HG03039 (cell line): ENCODE measurements around the gene NTNG2.

Experiments
- ATAC-seq: cut with Tn5 transposase; IDR thresholded peaks from one replicate; pipeline ENCODE4 v1.9.1; 2021; ENCODE audit warnings: mild to moderate bottlenecking, moderate library complexity; ENCODE audit not compliant: unreplicated experiment

The NTNG2 gene

DNA sequence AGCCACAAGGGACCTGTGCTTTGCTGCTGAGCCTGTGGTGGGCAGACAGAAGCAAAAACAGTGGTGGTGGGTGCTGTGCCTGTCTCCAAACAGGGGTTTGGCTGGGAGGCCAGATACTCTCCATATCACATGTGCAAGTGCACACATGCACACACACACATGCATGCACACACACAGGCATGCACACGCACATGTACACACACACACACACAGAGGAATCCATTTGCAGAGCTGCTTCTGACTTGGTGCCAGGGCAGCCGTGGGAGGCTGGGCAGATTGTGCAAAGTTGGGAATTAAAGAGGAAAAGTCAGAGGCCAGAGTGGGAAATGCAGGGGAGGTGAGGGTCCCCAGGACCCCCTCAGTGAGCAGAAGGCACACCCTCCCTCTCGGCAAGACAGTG, 71.3 kb downstream of the NTNG2 start:
- no peak for ATAC-seq

DNA sequence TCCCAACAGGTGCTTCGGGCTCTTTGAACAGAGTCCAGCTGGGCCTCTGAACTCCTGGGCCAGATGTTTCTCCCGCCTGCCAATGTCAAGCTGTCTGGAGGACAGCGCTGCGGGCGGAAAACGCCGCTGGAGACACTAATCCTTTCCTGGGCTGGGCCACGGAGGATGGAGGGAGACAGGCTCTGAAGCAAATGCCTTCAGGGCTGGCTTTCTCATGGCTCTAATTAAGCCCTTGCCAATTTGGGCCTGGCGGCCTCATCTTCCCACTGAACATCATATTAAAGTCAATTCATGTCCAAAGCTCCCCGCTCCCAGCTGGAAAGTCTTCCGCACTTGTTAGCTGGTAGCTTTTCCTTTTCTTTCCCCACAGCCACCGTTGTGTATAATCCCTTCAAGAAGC, 72.7 kb downstream of the NTNG2 start:
- no peak for ATAC-seq

DNA sequence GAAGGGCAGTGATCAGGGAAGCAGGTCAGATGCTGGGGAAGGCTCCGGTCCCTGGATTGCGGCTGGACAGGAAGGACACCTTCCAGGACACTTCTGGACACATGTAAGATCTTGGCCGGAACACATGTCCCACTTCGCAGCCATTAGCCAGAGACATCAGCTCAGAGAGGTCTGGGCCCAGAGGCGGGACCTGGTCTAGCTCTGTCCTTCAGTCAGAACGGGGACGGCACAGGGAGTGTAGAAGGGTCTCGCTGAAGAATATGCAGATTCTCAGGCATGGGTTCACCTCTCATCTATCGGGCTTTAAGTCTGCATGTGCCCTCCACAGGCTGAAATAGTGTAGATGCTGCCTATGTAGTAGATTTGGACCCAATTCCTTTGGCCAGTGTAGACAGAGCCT, 73.3 kb downstream of the NTNG2 start:
- ATAC-seq: no peak

DNA sequence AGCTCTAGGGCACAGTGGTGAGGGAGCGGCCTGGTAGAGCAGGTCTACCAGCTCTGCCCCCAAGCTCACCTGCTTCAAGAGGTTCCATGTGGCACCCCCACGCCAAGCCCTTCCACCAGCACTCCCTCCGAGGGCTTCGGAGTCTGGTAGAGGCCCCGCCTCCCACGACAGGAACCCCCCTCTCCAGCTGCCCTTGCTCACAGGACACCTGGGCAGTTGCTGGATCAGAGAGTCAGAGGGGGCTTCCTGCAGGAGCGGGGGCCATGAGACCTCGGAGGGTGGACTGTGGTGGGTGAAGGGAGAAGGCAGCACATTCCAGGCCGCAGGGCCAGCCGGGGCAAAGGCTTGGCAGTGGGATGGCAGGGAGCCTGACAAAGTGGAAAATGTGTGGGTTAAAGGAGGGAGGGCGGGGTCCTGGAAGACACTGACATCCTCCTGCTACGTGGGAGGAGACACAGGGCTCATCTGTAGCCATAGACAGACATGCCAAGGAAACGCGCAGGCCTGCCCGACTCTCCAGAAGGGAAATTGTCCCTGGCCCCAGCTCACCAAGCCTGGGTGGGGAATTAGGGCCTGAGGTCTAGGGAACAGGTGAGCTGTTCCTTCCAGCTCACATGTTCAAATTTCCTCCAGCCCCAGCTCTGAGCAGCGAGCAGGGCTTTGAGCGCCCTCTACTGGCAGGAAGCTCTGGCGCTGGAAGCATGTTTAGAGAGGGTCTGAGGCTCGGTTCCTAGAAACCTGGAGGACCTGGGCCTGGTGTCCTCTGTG, 74.2 kb downstream of the NTNG2 start:
- no peak for ATAC-seq

DNA sequence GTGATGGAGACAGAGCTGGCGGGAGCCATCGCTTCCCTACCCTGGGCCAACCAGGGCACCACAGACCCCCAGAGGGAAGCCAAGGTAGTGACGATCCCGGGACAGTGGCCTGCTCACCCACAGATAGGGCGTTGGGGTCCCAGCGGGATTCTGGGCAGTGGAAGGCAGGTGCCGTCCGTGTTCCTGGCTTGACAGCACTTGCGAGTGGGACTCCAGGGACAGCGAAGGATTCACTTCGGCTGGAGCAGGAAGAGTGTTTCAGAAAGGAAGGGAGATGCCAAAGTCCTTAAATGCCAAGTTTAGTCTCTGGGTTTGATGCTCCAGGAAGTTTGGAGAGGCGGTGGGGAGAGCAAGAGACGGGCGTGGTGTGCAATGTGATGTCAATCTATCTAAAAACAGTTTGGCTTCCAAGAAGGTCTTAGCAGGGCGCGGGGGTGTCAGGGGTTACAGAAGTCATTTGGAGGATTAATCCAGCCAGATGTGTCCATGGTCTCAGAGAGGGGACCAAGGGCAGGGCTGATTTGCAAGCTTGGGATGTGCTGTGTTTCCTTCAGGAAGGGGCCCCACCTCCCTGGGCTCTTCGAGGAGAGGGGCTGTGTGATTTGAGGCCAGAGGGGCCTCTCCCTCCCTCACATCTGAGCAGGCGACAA, 74.9 kb downstream of the NTNG2 start:
- no peak for ATAC-seq

DNA sequence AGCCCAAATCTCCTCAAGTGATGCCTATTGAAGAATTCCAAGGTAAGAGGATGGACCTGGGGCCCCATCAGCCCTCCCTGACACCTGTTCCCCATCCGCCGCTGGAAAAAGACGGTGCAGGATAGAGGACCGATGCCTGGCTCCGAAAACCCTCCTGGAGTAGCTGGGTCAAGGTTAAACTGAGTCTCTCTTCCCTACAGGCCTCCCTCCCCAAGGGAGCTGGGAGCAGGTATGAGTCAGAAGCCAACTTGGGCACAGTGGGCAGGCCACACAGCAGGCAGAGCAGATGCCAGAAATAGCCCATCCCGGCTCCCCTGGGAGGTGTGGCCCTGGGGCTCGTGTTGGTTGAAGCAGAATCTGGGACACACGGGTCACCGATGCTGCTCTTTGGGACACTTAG, 75.6 kb downstream of the NTNG2 start:
- no peak for ATAC-seq

DNA sequence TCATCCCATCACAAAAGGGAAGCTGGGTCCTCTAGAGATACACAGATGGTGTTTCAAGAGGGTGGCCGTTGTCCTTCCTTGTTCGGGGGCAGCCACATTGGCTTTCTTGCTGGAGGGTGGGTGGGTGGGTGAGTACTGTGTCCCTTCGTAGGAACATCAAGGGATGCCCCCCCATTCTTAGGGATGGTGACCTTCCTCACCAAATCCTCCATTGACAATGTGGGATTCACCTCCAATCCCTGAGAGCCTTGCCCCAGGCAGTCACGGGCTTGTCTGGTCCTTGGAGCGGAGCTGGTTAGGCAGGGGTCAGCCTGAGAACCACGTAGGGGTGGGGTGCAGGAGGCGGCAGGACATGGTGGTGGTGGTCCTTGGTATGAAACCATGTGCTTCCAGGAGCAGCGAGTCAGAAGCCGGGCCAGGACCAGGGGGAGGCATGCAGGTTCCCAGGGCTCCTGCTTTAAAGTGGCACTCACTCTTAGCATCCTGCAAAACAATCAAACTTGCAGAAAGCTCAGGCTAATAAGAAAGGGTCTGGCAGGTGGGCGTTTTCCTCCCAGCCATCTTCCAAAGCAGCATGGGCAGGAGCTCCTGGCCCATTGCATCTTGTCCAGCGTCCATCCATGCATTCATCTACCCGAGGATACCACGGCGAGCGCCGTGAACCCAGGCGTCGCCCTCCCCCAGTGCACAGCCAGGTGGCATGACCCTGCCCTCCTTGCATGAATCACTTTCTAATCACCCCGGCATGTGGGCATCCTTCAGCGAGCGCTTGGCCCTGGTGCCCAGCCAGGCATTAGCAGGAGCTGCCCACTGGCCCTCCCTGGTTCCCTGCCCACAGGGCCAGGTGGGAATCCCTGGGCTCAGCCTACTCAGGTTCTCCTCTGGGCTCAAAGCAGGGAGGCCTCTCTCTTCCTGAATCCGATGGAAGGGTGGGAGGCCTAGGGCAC, 76.4 kb downstream of the NTNG2 start:
- no peak for ATAC-seq

DNA sequence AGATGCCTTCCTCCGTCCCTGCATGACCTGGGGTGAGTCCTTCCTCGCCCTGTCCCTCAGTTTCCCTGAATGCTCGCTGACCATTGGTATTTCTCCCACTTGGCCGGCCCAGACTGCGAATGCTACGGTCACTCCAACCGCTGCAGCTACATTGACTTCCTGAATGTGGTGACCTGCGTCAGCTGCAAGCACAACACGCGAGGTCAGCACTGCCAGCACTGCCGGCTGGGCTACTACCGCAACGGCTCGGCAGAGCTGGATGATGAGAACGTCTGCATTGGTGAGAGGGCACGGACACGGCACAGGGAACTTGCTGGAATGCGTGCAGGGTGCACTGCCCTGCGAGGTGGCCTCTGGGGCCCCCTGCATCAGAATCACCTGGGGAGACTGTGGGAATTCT, 77.1 kb downstream of the NTNG2 start:
- ATAC-seq: no peak

DNA sequence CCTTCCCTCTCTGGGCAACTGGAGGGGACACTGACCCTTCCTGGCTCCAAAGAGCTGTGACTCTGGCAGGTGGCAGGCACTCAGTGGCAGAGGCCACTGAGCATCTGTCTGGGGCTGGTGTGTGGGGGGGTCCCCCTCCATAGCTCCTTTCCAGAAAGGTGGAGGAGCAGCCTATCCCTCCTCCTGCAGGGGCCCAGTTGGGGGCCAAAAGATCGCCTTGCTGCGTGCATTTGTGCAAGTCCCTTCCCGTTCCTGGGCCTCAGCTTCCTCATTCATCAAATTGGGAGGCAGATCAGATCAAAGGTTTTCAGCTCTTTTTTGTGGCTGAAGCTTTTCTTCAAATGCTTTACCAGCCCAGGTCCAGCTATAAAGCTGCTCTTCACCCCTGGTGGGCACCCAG, 77.7 kb downstream of the NTNG2 start:
- no peak for ATAC-seq

DNA sequence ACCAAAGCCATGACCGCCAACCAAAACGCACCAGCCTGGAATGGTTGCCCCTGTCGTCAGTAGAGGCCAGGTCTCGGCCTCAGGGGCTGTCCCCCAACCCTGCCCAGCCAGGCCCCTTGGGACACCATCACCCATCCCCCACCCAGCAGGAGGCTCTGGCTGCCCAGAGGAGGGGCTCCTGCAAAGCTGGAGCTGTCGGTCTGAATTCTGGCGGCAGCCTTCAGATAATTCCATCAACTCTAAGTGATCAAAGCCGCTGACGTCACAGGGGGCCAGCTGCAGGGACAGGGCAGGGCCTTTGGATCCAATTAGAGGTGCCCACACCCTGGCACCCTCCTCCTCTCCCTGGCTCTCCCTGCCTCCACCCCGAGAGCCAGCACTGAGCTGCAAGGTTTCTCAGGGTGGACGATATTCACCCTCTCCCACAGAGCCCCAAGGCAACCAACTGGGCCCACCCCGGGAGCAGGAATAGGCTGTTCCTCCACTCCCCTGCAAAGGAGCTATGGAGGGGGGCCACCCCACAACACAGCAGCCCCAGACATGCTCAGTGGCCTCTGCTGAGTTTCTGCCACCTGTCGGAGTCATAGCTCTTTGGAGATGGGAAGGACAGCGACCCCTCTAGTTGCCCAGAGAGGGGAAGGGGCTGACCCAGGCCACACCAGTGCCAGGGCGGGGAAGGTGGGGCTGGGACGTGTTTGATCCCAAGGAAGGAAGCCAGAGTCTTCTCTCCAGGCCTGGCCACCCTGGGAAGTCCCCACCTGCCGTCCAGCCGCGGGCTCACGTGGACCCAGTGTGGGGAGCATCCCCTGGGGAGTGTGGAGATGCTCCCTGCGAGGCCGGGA, 78.4 kb downstream of the NTNG2 start:
- no peak for ATAC-seq

DNA sequence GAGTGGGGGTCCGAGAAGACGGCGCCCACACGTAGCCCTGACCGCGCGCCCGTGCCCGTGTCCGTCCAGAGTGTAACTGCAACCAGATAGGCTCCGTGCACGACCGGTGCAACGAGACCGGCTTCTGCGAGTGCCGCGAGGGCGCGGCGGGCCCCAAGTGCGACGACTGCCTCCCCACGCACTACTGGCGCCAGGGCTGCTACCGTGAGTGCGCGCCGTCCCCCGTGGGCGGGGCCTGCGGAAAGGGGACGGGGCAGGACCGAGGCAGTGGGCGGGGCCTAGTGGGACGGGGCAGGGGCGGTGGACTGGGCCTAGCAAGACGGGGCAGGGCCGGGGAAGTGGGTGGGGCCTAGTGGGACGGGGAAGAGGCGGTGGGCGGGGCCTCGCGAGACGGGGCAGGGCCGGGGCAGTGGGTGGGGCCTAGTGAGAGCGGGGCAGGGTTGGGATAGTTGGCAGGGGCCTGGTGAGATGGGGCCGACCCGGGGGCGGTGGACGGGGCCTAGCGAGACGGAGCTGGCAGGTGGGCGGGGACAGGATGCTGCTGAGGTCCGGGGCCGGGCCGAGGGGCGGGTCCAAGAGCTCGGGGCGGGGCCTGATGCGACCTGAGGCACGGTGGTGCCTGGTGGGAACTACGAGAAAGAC, 79.1 kb downstream of the NTNG2 start:
- peak; percentile 63 for ATAC-seq

DNA sequence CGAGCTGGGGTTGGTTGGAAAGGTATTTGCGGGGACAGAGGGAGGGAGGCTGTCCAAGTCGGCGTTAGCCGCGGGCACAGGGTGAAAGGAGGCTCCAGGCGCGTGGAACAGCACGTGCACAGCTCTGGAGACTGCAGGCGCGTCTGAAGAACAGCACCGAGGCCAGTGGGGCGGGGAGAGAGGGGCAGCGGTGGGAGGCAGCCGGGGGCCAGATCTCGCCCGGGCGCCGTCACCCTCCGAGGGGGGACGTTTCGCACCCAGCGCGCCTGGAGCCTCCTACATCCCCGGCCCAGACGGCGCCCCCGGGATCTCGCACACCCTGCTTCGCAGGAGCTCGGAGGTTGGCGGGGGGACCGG, 79.6 kb downstream of the NTNG2 start:
- no peak for ATAC-seq

DNA sequence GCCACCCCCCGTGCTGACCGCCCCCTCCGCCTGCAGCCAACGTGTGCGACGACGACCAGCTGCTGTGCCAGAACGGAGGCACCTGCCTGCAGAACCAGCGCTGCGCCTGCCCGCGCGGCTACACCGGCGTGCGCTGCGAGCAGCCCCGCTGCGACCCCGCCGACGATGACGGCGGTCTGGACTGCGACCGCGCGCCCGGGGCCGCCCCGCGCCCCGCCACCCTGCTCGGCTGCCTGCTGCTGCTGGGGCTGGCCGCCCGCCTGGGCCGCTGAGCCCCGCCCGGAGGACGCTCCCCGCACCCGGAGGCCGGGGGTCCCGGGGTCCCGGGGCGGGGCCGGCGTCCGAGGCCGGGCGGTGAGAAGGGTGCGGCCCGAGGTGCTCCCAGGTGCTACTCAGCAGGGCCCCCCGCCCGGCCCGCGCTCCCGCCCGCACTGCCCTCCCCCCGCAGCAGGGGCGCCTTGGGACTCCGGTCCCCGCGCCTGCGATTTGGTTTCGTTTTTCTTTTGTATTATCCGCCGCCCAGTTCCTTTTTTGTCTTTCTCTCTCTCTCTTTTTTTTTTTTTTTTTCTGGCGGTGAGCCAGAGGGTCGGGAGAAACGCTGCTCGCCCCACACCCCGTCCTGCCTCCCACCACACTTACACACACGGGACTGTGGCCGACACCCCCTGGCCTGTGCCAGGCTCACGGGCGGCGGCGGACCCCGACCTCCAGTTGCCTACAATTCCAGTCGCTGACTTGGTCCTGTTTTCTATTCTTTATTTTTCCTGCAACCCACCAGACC, 80.2 kb downstream of the NTNG2 start:
- no peak for ATAC-seq

DNA sequence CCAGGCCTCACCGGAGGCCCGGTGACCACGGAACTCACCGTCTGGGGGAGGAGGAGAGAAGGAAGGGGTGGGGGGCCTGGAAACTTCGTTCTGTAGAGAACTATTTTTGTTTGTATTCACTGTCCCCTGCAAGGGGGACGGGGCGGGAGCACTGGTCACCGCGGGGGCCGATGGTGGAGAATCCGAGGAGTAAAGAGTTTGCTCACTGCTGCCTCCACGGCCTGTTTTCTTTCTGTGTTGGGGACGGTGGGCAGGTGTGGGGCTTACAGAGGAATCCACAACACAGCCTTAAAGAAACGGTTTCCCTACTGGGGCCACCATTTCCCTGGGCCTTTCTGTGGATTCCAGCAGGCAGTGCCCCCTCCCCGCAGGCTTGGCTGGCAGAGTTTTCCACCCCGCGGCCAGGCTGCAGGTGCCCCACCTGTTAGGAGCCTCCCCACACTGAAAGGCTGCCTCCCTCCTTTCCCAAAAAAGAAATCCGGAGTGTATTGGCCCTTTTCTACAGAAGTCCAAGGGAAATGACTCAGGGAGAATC, 80.8 kb downstream of the NTNG2 start:
- no peak for ATAC-seq

DNA sequence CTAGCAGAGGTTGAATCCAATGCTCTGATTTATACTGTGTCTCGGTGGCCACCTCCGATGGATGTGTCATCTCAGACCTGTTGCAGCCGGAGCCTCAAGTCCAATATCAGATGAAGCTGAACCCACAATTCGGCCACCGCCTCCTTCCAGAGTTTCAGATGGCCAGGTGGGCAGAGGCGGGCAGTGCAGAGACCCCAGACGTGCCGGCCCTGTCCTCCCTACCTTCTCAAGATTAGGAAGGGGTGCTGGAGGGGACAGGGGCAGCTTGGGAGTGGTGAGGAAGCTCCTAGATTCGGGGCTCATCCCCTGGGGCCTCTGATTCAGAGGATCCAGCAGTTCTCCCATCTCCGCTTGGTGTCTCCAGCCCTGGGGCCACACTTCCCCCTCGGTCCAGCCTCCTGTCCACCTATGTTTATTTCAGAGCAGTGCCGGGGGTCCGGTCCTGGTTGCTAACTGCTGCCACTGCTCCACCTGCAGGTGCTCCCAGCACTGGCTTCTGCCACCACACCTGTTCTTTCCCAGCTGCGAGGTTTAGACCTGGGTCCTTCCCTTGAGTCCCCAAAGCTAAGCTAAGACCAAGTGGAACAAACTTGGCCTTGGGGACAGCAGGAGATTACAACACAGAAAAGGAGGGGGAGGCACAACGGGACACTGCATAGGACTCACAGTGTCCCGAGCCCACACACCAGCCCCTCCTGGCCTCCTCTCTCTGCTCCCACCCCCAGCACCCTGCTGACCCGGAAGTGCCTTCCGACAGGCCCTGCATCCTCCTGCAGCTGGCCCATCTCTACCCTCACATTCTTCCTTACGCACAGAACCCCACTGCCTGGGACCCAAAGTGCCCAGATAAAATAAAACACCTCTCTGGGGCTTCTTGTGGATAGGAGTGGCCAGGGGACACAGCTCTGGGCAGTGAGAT, 81.6 kb downstream of the NTNG2 start:
- no peak for ATAC-seq

DNA sequence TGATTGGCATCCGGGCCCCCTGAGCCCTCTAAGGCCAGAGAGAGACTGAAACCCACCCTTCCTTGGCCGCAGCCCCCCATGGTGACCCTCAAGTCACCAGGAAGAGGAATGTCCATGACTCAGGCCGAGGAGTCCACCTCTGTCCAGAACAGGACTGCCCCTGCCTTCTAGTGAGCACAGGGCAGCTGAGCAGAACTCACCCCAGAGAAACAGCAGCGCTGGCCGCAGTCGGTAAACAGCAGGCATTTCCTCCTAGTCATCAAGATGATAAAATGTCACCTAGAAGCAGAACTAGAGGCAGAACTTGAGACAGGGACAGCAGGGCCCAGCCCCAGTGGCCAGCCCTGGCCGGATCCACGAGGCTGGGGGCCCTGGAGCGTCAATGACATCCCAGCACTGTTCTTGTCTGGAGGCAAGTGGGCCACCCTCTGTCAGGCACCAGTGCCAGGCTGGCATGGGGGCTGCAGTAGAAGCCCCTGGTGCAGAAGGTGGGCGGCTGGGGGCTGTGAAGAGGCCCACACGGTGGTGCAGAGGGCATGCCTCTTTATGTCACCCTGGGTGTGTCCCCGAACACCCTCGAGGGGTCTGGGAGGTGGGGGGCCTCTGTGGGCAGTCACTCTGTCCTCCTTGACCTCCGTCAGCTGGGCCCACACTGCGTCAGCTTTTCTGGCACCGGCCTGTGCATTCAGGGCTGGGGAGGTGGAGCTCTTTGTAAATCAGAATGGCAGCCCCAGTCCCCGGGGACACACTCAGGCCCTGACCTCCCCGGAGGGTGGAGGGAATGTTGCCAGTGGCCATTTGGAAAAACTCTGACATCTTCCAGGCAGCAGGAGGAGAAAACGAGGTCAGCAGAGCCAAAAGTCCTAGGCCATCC, 83.0 kb downstream of the NTNG2 start:
- no peak for ATAC-seq

DNA sequence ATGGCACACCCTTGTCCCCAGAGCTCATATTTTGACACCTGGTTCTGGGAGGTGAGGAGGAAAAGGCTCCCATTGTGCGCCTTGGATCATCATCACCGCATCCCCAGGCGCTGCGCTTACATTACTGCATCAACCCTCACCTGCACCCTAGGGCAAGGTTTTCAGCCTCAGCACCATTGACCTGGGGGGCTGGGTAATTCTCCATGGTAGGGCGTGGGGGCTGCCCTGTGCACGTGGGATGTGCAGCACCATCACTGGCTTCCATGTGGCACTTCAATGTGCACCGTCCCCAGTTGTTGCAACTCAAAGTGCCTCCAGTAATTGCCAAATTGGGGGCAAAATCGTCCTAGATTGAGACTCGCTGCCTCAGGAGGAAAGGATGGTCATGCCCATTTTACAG, 83.6 kb downstream of the NTNG2 start:
- ATAC-seq: no peak
